DMS153 (cell line): Measurements from ENCODE around the gene B4GALT5.
"Not testable (repeated sequence)": the region's sequence is repeated elsewhere in the genome, so short reads cannot be mapped to it uniquely, and the experiment has no call there.

Source experiments
- DNase-seq: peaks from one replicate; lab custom pipeline; 2025; lab: John Stamatoyannopoulos, UW

B4GALT5 gene, protein sequence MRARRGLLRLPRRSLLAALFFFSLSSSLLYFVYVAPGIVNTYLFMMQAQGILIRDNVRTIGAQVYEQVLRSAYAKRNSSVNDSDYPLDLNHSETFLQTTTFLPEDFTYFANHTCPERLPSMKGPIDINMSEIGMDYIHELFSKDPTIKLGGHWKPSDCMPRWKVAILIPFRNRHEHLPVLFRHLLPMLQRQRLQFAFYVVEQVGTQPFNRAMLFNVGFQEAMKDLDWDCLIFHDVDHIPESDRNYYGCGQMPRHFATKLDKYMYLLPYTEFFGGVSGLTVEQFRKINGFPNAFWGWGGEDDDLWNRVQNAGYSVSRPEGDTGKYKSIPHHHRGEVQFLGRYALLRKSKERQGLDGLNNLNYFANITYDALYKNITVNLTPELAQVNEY

DNA sequence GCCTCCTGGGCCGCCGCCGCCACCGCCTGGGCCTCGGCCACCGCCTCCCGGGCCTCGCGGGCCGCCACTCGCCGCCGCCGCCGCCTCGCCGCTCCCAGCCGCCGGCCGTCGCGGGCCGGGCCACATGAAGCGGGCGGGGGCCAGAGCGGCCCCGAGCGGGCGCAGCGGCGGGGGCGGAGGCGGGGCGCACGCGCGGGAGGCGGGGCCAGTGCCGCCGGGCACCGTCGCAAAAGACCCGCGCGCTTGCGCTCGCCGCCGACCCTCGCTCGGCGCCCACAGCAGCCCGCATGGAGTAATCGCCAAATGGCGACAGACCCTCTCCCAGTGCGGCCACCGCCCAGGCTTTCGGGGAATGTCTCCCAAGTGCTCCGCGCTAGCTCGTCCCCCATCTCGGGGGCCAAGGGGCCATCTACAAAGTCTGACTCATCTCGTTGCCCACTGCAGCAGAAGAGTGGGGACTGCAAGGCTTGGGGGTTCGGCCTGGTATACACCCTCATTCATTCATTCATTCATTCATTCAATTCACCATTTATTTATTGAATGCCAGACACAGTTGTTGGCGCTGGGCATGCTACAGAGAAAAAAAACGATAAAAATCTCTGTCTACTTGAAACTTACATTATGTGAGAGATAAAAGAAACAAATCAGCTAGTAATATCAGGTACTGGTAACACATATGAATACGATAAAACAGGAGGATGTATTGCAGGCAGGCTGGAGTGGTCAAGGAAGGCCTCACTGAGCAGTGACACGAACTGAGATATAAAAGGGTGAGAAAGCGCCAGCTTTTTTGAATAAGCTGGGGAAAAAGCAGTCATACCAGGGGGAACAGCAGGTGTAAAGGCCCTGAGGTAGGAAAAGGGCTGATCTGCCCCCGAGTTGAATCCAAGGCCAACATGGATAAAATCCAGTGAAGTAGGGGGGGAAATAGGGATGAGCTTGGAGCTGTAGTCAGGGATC, at the start of gene B4GALT5:
B4GALT5 (minus strand) TSS at position 126 of the 960 bp plus-strand sequence. CDS start 188 bp downstream, outside the sequence.
- peak; percentile 23 for DNase-seq

DNA sequence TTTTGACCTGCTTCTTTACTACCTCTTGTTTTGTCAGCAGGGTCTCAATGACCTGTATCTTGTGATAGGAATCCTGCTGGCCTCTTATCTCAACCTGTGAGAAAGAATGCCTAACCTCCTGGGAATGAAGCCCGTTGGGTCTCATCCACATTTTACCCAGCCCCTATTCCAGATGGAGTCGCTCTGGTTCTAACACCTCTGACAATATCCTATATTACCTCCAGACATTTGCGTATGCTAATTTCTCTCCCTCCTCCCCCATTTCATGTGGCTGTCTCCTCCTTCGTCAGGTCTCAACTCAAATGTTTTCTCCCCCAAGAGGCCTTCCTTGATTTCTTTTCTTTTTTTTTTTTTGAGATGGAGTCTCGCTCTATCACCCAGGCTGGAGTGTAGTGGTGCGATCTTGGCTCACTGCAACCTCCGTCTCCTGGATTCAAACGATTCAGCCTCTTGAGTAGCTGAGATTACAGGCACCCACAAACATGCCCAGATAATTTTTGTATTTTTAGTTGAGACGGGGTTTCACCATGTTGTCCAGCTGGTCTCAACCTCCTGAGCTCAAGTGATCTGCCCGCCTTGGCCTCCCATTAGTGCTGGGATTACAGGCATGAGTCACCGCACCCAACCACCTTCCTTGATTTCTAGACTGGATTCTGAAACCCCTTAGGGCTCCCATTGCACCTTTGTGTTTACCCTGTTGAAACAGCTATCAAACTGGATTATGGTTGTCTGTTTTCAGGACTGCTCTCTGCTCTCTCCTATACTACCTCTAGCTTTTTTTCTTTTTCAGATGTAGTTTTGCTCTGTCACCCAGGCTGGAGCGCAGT, 49.5 kb upstream of the B4GALT5 start:
- DNase-seq = no peak

DNA sequence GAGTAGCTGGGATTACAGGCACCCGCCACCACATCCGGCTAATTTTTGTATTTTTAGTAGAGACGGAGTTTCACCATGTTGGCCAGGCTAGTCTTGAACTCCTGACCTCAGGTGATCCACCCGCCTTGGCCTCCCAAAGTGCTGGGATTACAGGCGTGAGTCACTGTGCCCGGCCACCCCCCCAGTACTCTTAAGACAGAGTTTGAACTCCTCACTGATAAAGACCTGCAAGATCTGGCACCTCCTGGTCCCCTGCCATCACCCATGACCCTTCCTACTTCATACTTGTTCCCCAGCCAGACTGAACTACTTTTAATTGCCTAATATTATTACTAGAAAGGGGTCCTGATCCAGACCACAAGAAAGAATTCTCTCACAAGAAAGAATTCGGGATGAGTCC, 48.2 kb upstream of the B4GALT5 start:
- not testable (repeated sequence) for DNase-seq

DNA sequence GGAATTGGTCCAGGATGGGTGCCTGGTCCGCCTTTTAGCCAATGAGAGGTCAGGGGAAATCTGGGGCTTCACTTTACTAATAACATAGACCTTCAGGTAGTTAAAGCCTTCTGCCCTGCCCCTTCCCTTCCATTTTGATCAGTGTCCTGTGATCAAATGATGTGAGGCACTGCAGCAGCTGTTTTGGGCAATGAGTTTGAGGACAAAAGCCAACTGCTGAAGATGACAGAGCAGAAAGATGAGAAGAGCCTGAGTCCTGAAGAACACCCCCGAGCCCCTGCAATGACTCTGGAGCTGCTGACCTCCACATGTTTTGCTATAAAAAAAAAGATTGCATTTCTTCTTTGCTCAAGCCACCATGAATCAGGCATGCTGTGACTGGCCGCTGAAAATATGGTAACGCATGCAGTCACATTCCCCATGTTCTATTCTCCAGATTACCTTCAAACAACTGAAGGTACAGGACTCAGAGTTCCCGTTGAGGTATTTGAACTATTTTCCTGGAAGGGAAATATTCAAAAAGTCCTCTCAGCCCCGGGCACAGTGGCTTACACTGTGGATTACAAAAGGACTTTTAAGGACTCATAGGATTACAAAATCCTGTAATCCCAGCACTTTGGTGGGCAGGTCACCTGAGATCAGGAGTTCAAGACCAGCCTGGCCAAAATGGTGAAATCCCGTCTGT, 45.7 kb upstream of the B4GALT5 start:
- no peak for DNase-seq

DNA sequence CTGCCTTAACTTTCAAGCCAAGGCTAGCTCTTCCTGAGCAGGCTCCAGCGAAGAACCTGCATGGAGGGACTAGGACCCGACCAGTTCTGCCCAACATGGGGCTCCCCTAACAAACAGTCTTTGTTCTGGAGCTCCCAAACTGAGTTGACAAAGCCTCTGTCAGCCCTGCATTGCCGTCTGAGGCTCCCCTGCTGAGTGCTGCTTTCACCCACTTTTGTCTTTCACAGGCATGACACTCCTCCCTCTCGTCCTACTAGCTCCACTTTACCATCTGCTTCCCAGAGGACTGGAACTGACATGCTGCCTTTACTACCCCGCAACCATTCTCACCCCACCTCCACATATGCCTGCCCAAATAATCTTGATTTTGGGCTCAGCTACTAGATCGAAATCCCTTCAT, 45.1 kb upstream of the B4GALT5 start:
- DNase-seq = no peak

DNA sequence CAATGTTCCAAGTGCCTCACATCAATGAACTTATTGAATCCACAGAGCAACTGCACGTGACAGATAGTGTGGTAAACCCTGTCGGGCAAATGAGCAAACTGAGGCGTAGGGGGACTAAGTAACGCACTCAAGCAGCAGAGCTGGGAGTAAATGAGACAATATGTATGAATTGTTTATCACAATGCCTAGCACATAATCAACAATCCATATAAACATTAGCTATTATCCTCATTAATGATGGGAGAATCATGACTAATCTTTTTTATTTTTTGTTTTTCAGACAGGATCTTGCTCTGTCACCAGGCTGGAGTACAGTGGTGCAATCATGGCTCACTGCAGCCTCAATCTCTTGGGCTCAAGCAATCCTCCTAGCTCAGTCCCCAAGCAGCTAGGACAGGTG, 43.9 kb upstream of the B4GALT5 start:
- no peak for DNase-seq

DNA sequence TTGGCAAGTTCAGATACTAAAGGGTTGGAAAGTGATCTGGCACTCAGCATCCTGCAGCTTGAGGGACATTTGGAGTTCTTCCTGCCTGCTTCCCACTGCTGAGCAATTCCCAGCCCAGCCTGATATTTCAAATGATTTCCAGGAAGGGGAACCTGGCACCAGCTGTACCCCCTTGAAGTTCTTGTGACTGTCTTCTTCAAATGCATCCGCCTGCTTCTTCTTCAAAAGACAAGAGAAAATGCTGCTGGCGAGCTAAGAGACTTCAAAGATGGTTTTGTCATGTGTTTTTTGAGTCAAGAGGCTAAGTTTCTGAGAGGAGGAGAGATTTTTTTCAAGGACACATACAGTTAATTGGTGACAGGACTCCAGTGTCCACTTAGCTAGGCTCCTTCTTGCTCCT, 42.6 kb upstream of the B4GALT5 start:
- DNase-seq = no peak

DNA sequence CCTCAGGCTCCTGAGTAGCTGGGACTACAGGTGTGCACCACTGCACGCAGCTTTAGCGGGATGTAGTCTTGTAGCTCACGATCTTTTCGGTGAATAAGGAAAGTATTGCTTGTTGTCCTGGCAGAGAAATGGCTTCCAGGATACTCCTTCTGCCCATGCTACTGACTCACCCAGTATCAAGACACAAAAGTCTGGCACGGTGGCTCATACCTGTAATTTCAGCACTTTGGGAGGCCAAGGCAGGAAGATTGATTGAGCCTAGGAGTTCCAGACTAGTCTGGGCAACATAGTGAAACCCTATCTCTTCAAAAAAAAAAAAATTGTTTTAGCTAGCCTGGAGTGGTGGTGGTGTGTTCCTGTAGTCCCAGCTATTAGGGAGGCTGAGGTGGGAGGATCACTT, 40.9 kb upstream of the B4GALT5 start:
- no peak for DNase-seq

DNA sequence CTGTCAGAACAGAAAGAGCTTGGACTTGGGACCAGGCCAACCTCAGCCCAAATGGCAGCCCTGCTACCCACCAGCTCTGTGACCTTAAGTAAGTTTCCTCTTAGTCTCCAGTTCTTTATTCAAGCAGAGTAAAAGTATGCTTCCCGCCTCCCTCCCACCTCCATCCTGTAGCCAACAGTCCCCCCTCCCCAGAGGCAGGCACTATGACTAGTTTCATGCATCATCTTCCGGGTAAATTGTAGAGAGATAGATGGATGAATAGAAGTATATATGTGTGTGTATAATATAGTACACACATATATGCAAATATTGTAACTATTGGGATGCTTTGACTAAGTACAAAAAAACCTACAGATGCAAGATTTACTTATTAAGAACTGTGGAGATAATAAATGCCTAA, 39.5 kb upstream of the B4GALT5 start:
- no peak for DNase-seq

DNA sequence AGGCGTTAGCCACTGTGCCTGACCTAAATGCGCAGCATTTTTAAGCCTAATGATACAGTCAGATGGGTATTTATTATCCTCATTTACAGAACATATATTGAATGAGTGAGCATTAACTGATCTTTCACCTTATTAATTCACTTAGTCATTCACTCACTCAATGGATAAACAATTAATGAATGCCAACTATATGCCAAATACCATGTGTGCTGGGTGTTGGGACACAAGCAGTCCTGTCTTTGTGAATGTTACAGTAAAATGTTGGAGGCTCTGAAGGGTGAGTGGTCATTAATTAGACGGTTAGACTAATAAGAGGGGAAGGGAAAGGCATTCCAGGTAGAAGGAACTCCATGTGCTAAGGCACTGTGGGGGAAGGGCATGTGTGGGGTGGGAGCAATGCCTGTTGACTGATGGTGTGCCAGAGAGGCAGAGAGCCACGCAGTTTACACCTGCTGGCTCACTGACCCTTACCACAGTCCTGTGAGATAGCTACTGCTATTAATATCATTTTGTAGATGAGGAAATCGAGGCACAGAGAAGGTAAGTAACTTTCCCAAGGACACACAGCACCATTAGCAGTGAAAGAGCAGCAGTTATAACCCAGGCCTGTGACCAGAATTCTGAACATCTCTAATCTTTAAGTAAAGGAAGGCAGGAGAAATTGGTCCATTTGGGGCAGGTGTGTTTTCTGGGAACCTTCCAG, 38.7 kb upstream of the B4GALT5 start:
- no peak for DNase-seq

DNA sequence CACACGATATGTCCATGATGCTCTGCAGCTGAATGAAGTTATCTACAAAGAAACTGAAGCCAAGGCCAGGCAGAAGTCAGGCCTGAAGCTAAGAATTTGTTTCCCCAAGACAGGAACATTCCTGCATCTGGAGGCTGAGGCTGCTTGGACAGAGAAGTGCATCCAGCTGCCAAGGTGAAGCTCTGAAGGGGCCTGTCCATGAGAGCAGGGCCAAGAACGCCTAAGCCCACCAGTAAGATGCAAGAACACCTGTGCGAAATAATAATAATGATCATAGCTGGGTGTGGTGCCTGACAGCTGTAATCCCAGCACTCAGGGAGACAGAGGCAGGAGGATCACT, 37.7 kb upstream of the B4GALT5 start:
- DNase-seq = no peak

DNA sequence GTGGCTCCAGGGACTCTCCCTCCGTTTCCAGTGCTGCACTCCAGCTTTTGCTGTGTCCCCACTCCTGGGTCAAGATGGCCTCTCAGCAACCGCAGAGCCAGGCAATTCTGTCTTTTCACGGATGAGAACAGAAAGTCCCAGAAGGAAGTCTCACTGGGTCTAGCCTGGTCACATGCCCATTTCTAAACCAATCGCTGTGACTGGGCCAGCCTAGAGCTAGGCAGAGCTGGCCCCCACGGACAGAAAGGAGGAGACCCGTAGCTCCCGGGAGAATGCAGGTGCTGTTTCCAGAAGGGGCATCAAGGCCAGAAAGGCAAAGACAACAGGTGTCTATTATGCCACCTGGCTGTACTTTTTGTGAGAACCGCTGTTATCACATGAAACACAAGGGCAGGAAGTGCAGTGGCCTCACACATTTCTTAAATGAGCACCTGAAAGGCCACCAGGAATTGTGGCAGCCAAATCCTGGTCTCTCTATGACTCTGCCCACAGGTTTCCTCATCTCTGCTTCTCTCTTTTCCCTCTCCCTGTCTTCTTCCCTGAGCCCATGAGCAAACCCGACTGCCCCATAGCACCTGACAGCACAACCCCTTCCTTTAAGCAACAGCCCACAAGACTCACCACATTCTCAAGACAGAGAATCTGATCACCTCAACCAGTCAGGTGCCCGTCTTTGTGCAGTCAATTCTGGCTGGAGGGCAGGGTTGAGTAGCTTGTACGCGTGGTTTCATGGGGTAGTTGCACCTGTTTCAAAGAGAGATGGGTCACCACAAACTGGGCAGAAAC, 37.1 kb upstream of the B4GALT5 start:
- no peak for DNase-seq

DNA sequence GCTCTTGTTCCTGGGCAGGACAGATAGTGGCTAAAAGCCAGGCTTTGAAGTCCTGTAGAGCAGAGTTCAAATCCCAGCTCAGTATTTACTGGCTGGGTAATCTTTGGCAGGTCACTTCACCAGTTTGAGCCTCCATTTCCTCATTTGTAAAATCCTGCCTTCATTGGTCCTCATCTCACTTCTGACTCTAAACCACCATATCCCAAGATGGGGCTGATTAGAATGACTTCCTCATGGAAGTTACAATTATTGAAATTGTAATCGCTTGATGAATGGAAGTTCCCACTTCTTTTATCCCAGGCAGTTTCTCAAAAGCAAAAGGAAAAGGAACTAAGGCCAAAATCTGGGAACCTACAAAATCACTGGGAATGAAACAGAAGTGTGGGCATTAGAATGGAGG, 35.9 kb upstream of the B4GALT5 start:
- DNase-seq = no peak

DNA sequence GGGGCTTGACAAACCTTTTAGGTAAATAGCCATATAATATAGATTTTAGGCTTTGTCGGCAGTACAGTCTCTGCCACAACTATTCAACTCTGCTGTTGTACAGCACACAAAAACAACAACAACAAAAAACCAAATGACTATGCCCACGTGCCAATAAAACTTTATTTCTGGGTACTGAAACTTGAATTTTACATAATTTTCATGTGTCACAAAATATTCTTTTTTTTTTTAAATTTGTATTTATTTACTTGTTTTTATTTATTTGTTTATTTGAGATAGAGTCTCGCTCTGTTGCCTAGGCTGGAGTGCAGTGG, 34.8 kb upstream of the B4GALT5 start:
- DNase-seq = no peak

DNA sequence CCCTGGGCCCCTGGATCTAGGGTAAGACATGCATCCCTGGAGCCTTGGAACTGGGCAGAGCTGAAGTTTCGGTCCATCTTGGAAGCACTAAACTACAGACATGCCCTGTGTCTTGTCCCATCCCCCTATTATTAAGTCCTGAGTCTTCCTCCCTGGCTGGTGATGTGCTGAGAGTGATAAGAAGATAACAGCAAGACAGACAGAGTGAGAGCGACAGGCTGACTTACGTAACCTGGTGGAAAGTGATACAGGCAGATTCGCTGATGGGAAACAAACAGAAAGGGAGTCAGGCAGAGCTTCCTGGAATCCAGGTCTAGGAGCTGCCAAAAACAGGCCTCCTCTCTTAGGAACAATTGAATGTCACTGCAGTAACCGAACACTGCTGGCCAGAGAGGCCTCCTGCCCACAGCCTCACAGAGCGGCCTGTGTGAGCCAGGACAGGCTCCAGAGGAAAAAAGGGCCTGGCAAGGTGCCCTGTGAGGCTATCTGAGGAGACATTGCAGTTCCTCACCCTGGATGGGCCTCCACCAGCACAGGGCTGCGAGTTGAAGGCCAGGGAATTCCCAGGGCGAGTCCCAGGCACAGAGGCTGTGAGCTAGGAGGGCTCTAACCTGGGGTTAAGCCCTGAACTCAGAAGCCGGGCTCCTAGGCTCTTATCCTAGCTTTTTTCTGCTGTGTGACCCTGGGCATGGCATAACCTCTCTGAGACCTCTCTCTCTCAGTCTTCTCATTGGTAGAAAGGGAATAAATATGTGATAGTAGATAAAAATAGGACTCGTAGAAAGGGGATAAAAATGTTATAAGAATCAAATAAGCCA, 34.2 kb upstream of the B4GALT5 start:
- DNase-seq = peak; percentile 28

DNA sequence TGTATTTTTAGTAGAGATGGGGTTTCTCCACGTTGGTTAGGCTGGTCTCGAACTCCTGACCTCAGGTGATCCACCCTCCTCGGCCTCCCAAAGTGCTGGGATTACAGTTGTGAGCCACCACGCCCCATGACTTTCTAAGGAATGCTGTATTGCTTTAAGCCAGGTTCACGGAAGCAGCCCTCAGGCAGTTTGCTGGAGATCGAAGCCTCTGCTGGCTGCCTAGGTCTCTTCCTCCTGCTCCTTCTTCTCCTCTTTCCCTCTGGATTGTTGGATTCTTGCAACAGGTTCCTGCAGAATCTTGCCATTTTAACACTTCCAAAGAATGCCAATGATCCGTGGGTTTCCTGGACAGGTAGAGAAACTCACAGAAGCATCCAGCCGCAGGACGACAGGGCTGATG, 29.3 kb upstream of the B4GALT5 start:
- no peak for DNase-seq

DNA sequence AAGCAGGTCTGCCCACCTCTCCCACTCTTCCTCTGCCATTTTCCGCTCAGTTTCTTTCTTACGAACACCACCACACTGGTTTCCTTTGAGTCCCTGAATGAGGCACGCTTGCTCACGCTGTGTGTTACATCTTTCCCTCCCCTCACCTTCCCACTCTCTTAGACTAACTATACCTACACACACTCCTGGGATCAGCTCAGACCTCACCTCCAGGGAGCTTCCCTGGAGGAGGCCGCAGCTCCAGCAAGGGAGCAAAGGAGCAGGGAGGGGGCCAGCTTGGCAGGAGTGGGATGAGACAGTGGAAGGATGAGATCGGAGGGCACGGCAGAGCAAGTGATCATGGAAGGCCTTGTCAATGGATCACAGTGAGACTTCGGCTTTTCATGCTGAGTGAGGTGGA, 28.3 kb upstream of the B4GALT5 start:
- DNase-seq = no peak

DNA sequence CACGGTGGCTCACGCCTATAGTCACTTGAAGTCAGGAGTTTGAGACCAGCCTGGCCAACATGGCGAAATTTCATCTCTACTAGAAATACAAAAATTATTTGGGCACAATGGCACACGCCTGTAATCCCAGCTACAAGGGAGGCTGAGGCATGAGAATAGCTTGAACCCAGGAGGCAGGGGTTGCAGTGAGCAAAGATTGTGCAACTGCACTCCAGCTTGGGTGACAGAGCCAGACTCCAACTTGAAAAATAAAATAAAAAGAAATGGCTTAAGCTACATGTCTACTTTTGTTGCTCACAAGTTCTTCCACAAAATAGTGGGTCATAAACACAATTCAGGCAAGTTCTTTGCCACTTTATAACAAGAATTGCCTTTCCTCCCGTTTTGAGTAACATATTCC, 27.1 kb upstream of the B4GALT5 start:
- DNase-seq = no peak

DNA sequence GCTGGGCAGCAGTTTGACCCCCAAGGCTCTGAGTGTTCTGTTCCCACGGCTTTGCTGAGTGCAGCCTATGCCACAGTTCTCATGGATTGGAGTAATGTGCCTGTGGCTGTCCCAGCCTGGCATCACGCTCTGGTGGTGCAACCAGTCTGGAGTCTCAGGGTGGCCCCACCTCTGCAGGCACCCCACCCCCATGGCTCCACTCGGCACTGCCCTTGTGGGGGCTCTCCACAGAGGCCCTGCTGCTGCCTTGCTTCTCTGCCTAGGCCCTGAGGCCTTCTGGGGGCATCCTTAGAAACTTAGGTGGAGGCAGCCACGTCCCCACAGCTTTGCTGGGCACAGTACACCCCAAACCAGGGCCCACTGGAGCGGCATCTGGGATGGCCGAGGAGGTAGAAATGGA, 25.4 kb upstream of the B4GALT5 start:
- no peak for DNase-seq

DNA sequence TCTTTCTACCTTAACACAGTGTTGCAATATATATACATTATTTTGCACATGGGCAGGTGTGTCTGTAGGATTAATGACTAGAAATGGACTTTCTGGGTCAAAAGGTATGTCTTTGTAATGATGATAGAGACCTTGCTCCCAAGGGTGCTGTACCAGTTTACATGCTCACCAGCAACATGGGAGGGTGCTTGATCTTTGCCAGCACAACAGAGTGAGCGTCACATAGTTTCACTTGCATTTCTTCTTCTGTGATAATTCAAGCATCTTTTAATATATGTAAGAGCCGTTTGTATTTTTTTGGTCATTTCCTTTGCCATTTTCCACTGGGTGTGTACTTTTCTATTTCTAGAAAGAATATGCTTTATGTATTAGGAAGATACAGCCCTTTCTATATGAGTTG, 23.6 kb upstream of the B4GALT5 start:
- DNase-seq = no peak
